Osteoblast (primary cell): Measurements from ENCODE around the gene SAMD4A. TPM values are rescaled to one million over a fixed set of nuclear protein-coding genes. Genes with fewer than 3 reads are reported as not detected.

Experiments used
- DNase-seq: peaks from one replicate; pipeline ENCODE4 v3.0.0; 2011; ENCODE audit warnings: low spot score, mixed read lengths; ENCODE audit not compliant: insufficient read length; ENCODE audit errors: missing footprints
- H2AFZ ChIP-seq: 2 replicates; pipeline ENCODE4 v1.6.0; 2011; ENCODE audit warnings: mild to moderate bottlenecking, low read length
- H3K27ac ChIP-seq: 2 replicates; pipeline ENCODE4 v1.5.1; 2011; ENCODE audit warnings: mild to moderate bottlenecking, low read depth, low read length, moderate library complexity
- H3K27me3 ChIP-seq: 2 replicates; pipeline ENCODE4 v1.6.0; 2012; ENCODE audit warnings: mild to moderate bottlenecking, control low read depth, inconsistent platforms, low read length, moderate library complexity; ENCODE audit not compliant: insufficient read depth
- H3K36me3 ChIP-seq: 2 replicates; pipeline ENCODE4 v1.5.1; 2011; ENCODE audit warnings: mild to moderate bottlenecking, low read length, control low read depth, moderate library complexity; ENCODE audit not compliant: insufficient read depth
- H3K4me1 ChIP-seq: 2 replicates; pipeline ENCODE4 v1.5.1; 2011; ENCODE audit warnings: mild to moderate bottlenecking, low read length, control low read depth, moderate library complexity; ENCODE audit not compliant: insufficient read depth
- H3K4me2 ChIP-seq: 2 replicates; pipeline ENCODE4 v1.6.0; 2011; ENCODE audit warnings: mild to moderate bottlenecking, low read length; ENCODE audit not compliant: insufficient read depth
- H3K4me3 ChIP-seq: fragments of 200-600 bp; sonication (generic); 3 replicates; pipeline ENCODE4 v1.5.1; 2012; ENCODE audit warnings: mild to moderate bottlenecking, low read length, inconsistent platforms; ENCODE audit not compliant: insufficient read depth
- H3K79me2 ChIP-seq: 2 replicates; pipeline ENCODE4 v1.6.0; 2012; ENCODE audit warnings: mild to moderate bottlenecking, low read length, control low read depth, inconsistent platforms; ENCODE audit not compliant: insufficient read depth
- H3K9me3 ChIP-seq: 2 replicates; pipeline ENCODE4 v1.5.1; 2011; ENCODE audit warnings: low read depth, low read length, control low read depth
- H4K20me1 ChIP-seq: 2 replicates; pipeline ENCODE4 v1.6.0; 2012; ENCODE audit warnings: mild to moderate bottlenecking, low read length, control low read depth; ENCODE audit not compliant: insufficient read depth
- CTCF ChIP-seq: IDR thresholded peaks from 2 replicates; pipeline ENCODE4 v1.5.1; 2011; ENCODE audit warnings: mild to moderate bottlenecking, low read depth, low read length, moderate library complexity; ENCODE audit errors: extremely low read depth
- total RNA-seq: library from RNA; depleted of rRNA; stranded (reverse); fragments of >200 nt; gene quantifications from 2 replicates; pipeline ENCODE4 v1.2.3, GENCODE V29; 2012

Gene SAMD4A
- total RNA-seq, 1 donor = 26.1 TPM

- Histone ChIP-seq H3K79me2 (peaks cover 63% of the 10 kb centered on the region), H2AFZ (no peak overlapping the region), H3K4me3 (peak overlapping the region; percentile 86), H3K36me3 (peaks cover 10% of the 10 kb centered on the region), H3K4me1 (peaks cover 37% of the 10 kb centered on the region), H3K4me2 (peak overlapping the region; percentile 93), H3K27ac (peak overlapping the region; percentile 54), H3K27me3 (no peaks in the 10 kb centered on the region), H4K20me1 (peaks cover 4% of the 10 kb centered on the region), H3K9me3 (no peaks in the 10 kb centered on the region)
- DNase-seq = peak; percentile 88
- TF ChIP-seq CTCF = no peak
Observed at GRCh38 chr14:54568821-54569595, 2.1 kb downstream of the SAMD4A start.

- Histone ChIP-seq H3K4me2 (peak overlapping the region; percentile 93), H4K20me1 (peaks cover 8% of the 10 kb centered on the region), H3K27me3 (no peaks in the 10 kb centered on the region), H3K9me3 (no peaks in the 10 kb centered on the region), H3K27ac (peak overlapping the region; percentile 81), H3K4me3 (peak overlapping the region; percentile 13), H3K4me1 (peaks cover 28% of the 10 kb centered on the region), H3K36me3 (peaks cover 13% of the 10 kb centered on the region), H3K79me2 (peaks cover 73% of the 10 kb centered on the region), H2AFZ (no peak overlapping the region)
- no peak for DNase-seq
- TF ChIP-seq CTCF = no peak
Observed at GRCh38 chr14:54570047-54570446, 3.1 kb downstream of the SAMD4A start.

GRCh38 chr14:54570631-54571415 is 3.9 kb downstream of the SAMD4A start:
- Histone ChIP-seq H3K27me3 (no peaks in the 10 kb centered on the region), H4K20me1 (peaks cover 13% of the 10 kb centered on the region), H3K4me2 (peak overlapping the region; percentile 93), H3K4me3 (peak overlapping the region; percentile 13), H3K4me1 (peaks cover 28% of the 10 kb centered on the region), H2AFZ (no peak overlapping the region), H3K36me3 (peaks cover 13% of the 10 kb centered on the region), H3K9me3 (no peaks in the 10 kb centered on the region), H3K79me2 (peaks cover 81% of the 10 kb centered on the region), H3K27ac (peak overlapping the region; percentile 81)
- DNase-seq = peak; percentile 82
- no peak for TF ChIP-seq CTCF

- Histone ChIP-seq H3K9me3 (no peaks in the 10 kb centered on the region), H3K27ac (no peak overlapping the region), H3K27me3 (no peaks in the 10 kb centered on the region), H3K4me2 (no peak overlapping the region), H3K36me3 (peaks cover 13% of the 10 kb centered on the region), H2AFZ (no peak overlapping the region), H3K4me3 (no peak overlapping the region), H4K20me1 (peaks cover 22% of the 10 kb centered on the region), H3K4me1 (peaks cover 28% of the 10 kb centered on the region), H3K79me2 (peaks cover 92% of the 10 kb centered on the region)
- peak; percentile 44 for TF ChIP-seq CTCF
- DNase-seq = no peak
Observed at GRCh38 chr14:54572316-54572715, 5.4 kb downstream of the SAMD4A start.
